Measurements from ENCODE around the gene DTL. TPM values are rescaled to one million over a fixed set of nuclear protein-coding genes. Genes with fewer than 3 reads are reported as not detected.

Gene DTL
- total RNA-seq, 1 experiment from 2014 or later = 26.7 TPM

DNA sequence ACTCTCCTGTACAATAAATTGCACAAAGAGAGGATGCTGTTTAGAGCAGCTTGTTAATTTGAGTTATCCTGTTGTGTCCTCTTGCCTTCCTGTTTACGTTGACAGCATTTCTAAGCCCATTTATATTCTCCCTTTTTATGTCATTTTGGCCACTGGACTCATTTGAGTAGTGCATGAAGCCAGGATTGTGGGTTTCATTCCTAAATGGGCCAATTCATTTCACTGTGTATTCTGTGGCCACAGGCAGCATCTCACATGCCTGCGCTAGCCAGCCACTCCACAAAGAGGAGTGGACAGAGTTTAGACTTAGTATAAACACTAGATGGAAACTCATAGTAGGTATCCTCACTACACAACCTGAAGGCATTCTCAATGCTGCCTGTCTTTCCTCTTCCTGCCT, 73.4 kb downstream of the DTL start:
- intact Hi-C loops (cut with micrococcal nuclease; ENCODE audit: unreplicated experiment) (loop anchor here (10.0 kb wide), 1 partner anchor 476 kb away; no protein-coding TSS in a partner anchor), in situ Hi-C loops (cut with HindIII; ENCODE audit: low pct_unique_long_range_greater_than_20kb, low sequenced_read_pairs) (no loop called here)
- Histone ChIP-seq H3K9me3 (ENCODE audit: control insufficient read depth, insufficient read depth, low read depth, low read length) (no peaks in the 10 kb centered on the region), H3K27me3 (ENCODE audit: control insufficient read depth, insufficient read depth, low read length) (no peaks in the 10 kb centered on the region), H3K27ac (ENCODE audit: low read length) (no peak overlapping the region), H3K36me3 (ENCODE audit: control insufficient read depth, insufficient read depth, low read length) (no peaks in the 10 kb centered on the region), H3K4me1 (ENCODE audit: control insufficient read depth, insufficient read depth, low read length) (no peaks in the 10 kb centered on the region), H3K4me3 (ENCODE audit: low read depth in 2 of 2, low read length in 2 of 2) (no peak overlapping the region)
- no TSS peak for BruUV-seq (replicated peaks)
- CTCF ChIA-PET = no interaction called here
- ATAC-seq = no peak
- TF ChIP-seq POLR2AphosphoS5 (IDR thresholded peaks at IDR 0.05; ENCODE audit: low read depth, low read length) = no peak
- TF ChIP-seq SIN3A (IDR thresholded peaks at IDR 0.05; ENCODE audit: borderline replicate concordance, insufficient read depth, low read depth, low read length) = no peak
- no peak for TF ChIP-seq CTCF (IDR thresholded peaks at IDR 0.05)
- no peak for TF ChIP-seq REST (IDR thresholded peaks at IDR 0.05; ENCODE audit: insufficient read depth in 1 of 2, low read depth in 2 of 2, low read length in 1 of 2)
- no peak for TF ChIP-seq TCF7L2 (IDR thresholded peaks at IDR 0.05; ENCODE audit: low read depth, low read length)
- DNase-seq (ENCODE audit: low read depth, low spot score) = no peak
- POLR2A ChIA-PET = interaction anchor here (0.6 kb wide), 1 partner anchor 27 kb away, joined by 7 read pairs; no protein-coding TSS in a partner anchor

GRCh38 chr1:212109728-212110127, 74.2 kb downstream of the DTL start:
- intact Hi-C loops (cut with micrococcal nuclease; ENCODE audit: unreplicated experiment) = loop anchor here (10.0 kb wide), 1 partner anchor 475 kb away; no protein-coding TSS in a partner anchor

More at GRCh38 chr1:212109728-212110127, 74.2 kb downstream of the DTL start:
- Histone ChIP-seq H3K27ac (ENCODE audit: low read length) (no peak overlapping the region), H3K27me3 (ENCODE audit: control insufficient read depth, insufficient read depth, low read length) (no peaks in the 10 kb centered on the region), H3K4me1 (ENCODE audit: control insufficient read depth, insufficient read depth, low read length) (no peaks in the 10 kb centered on the region), H3K4me3 (ENCODE audit: low read depth in 2 of 2, low read length in 2 of 2) (no peak overlapping the region), H3K36me3 (ENCODE audit: control insufficient read depth, insufficient read depth, low read length) (no peaks in the 10 kb centered on the region), H3K9me3 (ENCODE audit: control insufficient read depth, insufficient read depth, low read depth, low read length) (no peaks in the 10 kb centered on the region)
- ATAC-seq (no peak), DNase-seq (ENCODE audit: low read depth, low spot score) (no peak)
- CTCF ChIA-PET = no interaction called here
- POLR2A ChIA-PET = no interaction called here
- TF ChIP-seq TCF7L2 (IDR thresholded peaks at IDR 0.05; ENCODE audit: low read depth, low read length) (no peak), POLR2AphosphoS5 (IDR thresholded peaks at IDR 0.05; ENCODE audit: low read depth, low read length) (no peak), REST (IDR thresholded peaks at IDR 0.05; ENCODE audit: insufficient read depth in 1 of 2, low read depth in 2 of 2, low read length in 1 of 2) (no peak), SIN3A (IDR thresholded peaks at IDR 0.05; ENCODE audit: borderline replicate concordance, insufficient read depth, low read depth, low read length) (no peak), CTCF (IDR thresholded peaks at IDR 0.05) (no peak)
- no TSS peak for BruUV-seq (replicated peaks)
- in situ Hi-C loops (cut with HindIII; ENCODE audit: low pct_unique_long_range_greater_than_20kb, low sequenced_read_pairs) = no loop called here
